ENCODE data around the gene PHYH.

- no peak for TF ChIP-seq REST (IDR thresholded peaks at IDR 0.05)
- TF ChIP-seq SP1 (IDR thresholded peaks at IDR 0.05): no peak
- no peak for TF ChIP-seq CTCF (IDR thresholded peaks at IDR 0.05; ENCODE audit: low read depth, low read length, missing input control)
- no peak for TF ChIP-seq YY1 (IDR thresholded peaks at IDR 0.05)
Measured at GRCh38 chr10:13291061-13291460, 8.8 kb downstream of the PHYH start.

All from liver (tissue), 3 donors.